ENCODE measurements around the gene HLCS. TPM values are rescaled to one million over a fixed set of nuclear protein-coding genes. Genes with fewer than 3 reads are reported as not detected.

HLCS gene
- total RNA-seq, 2 experiments from 2014 or later, result 12.5 to 15.5 TPM

- ChIA-PET CTCF (interaction anchor here (1.0 to 4.9 kb wide), 4 partner anchors 10 to 120 kb away, joined by 3 to 15 read pairs (median 3); no protein-coding TSS in a partner anchor), POLR2A (interaction anchor here (0.5 kb wide), 1 partner anchor 76 kb away, joined by 3 read pairs; no protein-coding TSS in a partner anchor)
- Mint-ChIP-seq H3K27ac (no peak overlapping the region), H3K9me3 (no peaks in the 10 kb centered on the region), H3K36me3 (ENCODE audit: low read depth) (peaks cover 23% of the 10 kb centered on the region), H3K4me3 (no peak overlapping the region), H3K4me1 (ENCODE audit: low read depth) (peaks cover 11% of the 10 kb centered on the region), H3K27me3 (peaks cover 27% of the 10 kb centered on the region)
- DNase-seq (no peak), ATAC-seq (no peak)
- intact Hi-C loops (cut with micrococcal nuclease), result no loop called here
- no peak for TF ChIP-seq CTCF (IDR thresholded peaks at IDR 0.05)
Observed at GRCh38 chr21:36750576-36750959, 215.9 kb downstream of the HLCS start.

- peaks cover 11% of the 10 kb centered on the region for H3K4me1 Mint-ChIP-seq (ENCODE audit: low read depth)
- ChIA-PET POLR2A (no interaction called here), CTCF (interaction anchor here (1.0 to 4.9 kb wide), 4 partner anchors 11 to 120 kb away, joined by 3 to 15 read pairs (median 3); no protein-coding TSS in a partner anchor)
- no peak overlapping the region for H3K4me3 Mint-ChIP-seq
- peaks cover 31% of the 10 kb centered on the region for H3K27me3 Mint-ChIP-seq
- H3K9me3 Mint-ChIP-seq, result no peaks in the 10 kb centered on the region
- H3K27ac Mint-ChIP-seq, result no peak overlapping the region
- TF ChIP-seq CTCF (IDR thresholded peaks at IDR 0.05), result no peak
- DNase-seq, result no peak
- peaks cover 23% of the 10 kb centered on the region for H3K36me3 Mint-ChIP-seq (ENCODE audit: low read depth)
- intact Hi-C loops (cut with micrococcal nuclease), result loop anchor here (5.0 kb wide), 1 partner anchor 177 kb away; no protein-coding TSS in a partner anchor
- no peak for ATAC-seq
Observed at GRCh38 chr21:36749935-36750575, 216.4 kb downstream of the HLCS start.

- ChIA-PET POLR2A (no interaction called here), CTCF (interaction anchor here (1.0 to 4.9 kb wide), 5 partner anchors 11 to 174 kb away, joined by 3 to 15 read pairs (median 5); no protein-coding TSS in a partner anchor)
- DNase-seq (peak; percentile 63), ATAC-seq (peak; percentile 91)
- intact Hi-C loops (cut with micrococcal nuclease), result loop anchor here (5.0 kb wide), 1 partner anchor 179 kb away; no protein-coding TSS in a partner anchor
- Mint-ChIP-seq H3K4me3 (peak overlapping the region; percentile 37), H3K27me3 (peaks cover 38% of the 10 kb centered on the region), H3K9me3 (no peaks in the 10 kb centered on the region), H3K27ac (no peak overlapping the region), H3K36me3 (ENCODE audit: low read depth) (peaks cover 14% of the 10 kb centered on the region), H3K4me1 (ENCODE audit: low read depth) (peaks cover 11% of the 10 kb centered on the region)
- no peak for TF ChIP-seq CTCF (IDR thresholded peaks at IDR 0.05)
Observed at GRCh38 chr21:36747815-36748383, 218.6 kb downstream of the HLCS start.

GRCh38 chr21:36747041-36747814 lies 219.2 kb downstream of the HLCS start:
- ATAC-seq, result peak; percentile 22
- intact Hi-C loops (cut with micrococcal nuclease), result loop anchor here (5.0 kb wide), 1 partner anchor 180 kb away; no protein-coding TSS in a partner anchor
- peak overlapping the region; percentile 44 for H3K4me3 Mint-ChIP-seq

More at GRCh38 chr21:36747041-36747814, 219.2 kb downstream of the HLCS start:
- Mint-ChIP-seq H3K27me3 (peaks cover 38% of the 10 kb centered on the region), H3K36me3 (ENCODE audit: low read depth) (peaks cover 11% of the 10 kb centered on the region), H3K4me1 (ENCODE audit: low read depth) (peaks cover 11% of the 10 kb centered on the region), H3K9me3 (no peaks in the 10 kb centered on the region), H3K27ac (no peak overlapping the region)
- no peak for TF ChIP-seq CTCF (IDR thresholded peaks at IDR 0.05)
- DNase-seq, result no peak
- CTCF ChIA-PET, result interaction anchor here (0.9 to 4.9 kb wide), 8 partner anchors 12 to 189 kb away, joined by 3 to 15 read pairs (median 4); no protein-coding TSS in a partner anchor
- POLR2A ChIA-PET, result no interaction called here

Data from activated CD8-positive, alpha-beta T cell treated with anti-CD3 and anti-CD28 coated beads for 36 hours (primary cell).